ENCODE measurements around the gene FCGBP.
"Not testable (repeated sequence)": the region's sequence is repeated elsewhere in the genome, so short reads cannot be mapped to it uniquely, and the experiment has no call there.

DNA sequence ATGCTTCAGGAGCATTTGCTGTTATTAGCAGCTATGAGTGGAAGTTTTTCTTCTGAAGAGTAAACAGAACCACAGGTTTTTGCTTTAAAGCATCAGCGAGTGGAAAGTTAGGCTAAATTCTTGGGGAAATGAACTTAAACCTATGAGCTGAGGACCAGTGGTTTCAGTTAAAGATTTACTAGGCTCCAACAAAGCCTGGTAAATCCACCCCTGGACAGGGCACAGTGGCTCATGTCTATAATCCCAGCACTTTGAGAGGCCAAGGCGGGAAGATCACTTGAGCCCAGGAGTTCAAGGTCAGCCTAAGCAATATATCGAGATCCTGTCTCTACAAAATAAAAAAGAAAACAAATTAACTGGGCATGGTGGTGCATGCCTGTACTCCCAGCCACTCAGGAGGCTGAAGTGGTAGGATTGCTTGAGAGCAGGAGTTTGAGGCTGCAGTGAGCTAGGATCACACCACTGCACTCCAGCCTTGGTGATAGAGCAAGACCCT, 46.9 kb downstream of the FCGBP start:
- TF ChIP-seq, protein P1, sequence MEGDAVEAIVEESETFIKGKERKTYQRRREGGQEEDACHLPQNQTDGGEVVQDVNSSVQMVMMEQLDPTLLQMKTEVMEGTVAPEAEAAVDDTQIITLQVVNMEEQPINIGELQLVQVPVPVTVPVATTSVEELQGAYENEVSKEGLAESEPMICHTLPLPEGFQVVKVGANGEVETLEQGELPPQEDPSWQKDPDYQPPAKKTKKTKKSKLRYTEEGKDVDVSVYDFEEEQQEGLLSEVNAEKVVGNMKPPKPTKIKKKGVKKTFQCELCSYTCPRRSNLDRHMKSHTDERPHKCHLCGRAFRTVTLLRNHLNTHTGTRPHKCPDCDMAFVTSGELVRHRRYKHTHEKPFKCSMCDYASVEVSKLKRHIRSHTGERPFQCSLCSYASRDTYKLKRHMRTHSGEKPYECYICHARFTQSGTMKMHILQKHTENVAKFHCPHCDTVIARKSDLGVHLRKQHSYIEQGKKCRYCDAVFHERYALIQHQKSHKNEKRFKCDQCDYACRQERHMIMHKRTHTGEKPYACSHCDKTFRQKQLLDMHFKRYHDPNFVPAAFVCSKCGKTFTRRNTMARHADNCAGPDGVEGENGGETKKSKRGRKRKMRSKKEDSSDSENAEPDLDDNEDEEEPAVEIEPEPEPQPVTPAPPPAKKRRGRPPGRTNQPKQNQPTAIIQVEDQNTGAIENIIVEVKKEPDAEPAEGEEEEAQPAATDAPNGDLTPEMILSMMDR (conservative IDR thresholded peaks at IDR 0.05 in 1 of 2, IDR thresholded peaks at IDR 0.05 in 1 of 2; ENCODE audit: extremely low read depth in 1 of 2, insufficient read depth in 1 of 2, low read depth in 1 of 2, low read length in 2 of 2), result not testable (repeated sequence)
- TF ChIP-seq EZH2 (IDR thresholded peaks at IDR 0.05; ENCODE audit: borderline replicate concordance, low read length), result not testable (repeated sequence)
